SU-DHL-6 (cell line): ENCODE data around the gene ARMC12.

Experiments used
- H2AFZ ChIP-seq: fragments of 200-600 bp; sonication (generic); 2 replicates; pipeline ENCODE4 v1.6.1; 2014; ENCODE audit warnings: low read depth, mild to moderate bottlenecking, moderate library complexity, mixed read lengths, antibody characterized with exemption, low read length; ENCODE audit not compliant: severe bottlenecking
- H3F3A ChIP-seq: fragments of 200-600 bp; shearing (Covaris generic); 2 replicates; pipeline ENCODE4 v1.6.0; 2016; ENCODE audit warnings: antibody characterized with exemption, mild to moderate bottlenecking; ENCODE audit not compliant: insufficient read depth
- H3K27ac ChIP-seq: fragments of 200-600 bp; sonication (generic); 2 replicates; pipeline ENCODE4 v1.5.1; 2016; ENCODE audit warnings: low read depth, mild to moderate bottlenecking, low read length, moderate library complexity, mixed read lengths
- H3K27me3 ChIP-seq: fragments of 200-600 bp; sonication (generic), shearing (Covaris generic); 2 replicates; pipeline ENCODE4 v1.6.0; 2014; ENCODE audit warnings: mild to moderate bottlenecking, low read length
- H3K36me3 ChIP-seq: fragments of 200-600 bp; sonication (generic); 2 replicates; pipeline ENCODE4 v1.6.1; 2014; ENCODE audit warnings: mild to moderate bottlenecking, low read length, mixed read lengths
- H3K4me2 ChIP-seq: fragments of 300-600, 200-600 bp; shearing (Covaris generic), sonication (generic); 2 replicates; pipeline ENCODE4 v1.6.0; 2014; ENCODE audit warnings: low read length, low read depth, mild to moderate bottlenecking; ENCODE audit not compliant: poor library complexity, severe bottlenecking
- H3K4me3 ChIP-seq: fragments of 200-600 bp; sonication (generic); 2 replicates; pipeline ENCODE4 v1.5.1; 2014; ENCODE audit warnings: antibody characterized with exemption, low read length, mild to moderate bottlenecking, mixed read lengths; ENCODE audit not compliant: insufficient read depth, poor library complexity, severe bottlenecking
- H3K79me2 ChIP-seq: fragments of 200-600 bp; sonication (generic); 2 replicates; pipeline ENCODE4 v1.6.1; 2014; ENCODE audit warnings: mild to moderate bottlenecking, low read length, moderate library complexity; ENCODE audit not compliant: insufficient read depth
- H3K9ac ChIP-seq: fragments of 200-600 bp; sonication (generic); 2 replicates; pipeline ENCODE4 v1.7.0; 2014; ENCODE audit warnings: mild to moderate bottlenecking, low read length
- H3K9me2 ChIP-seq: fragments of 200-600 bp; sonication (generic); replicated peaks from 2 replicates; pipeline ENCODE4 v1.6.1; 2014; ENCODE audit warnings: low read length; ENCODE audit not compliant: insufficient read depth
- H3K9me3 ChIP-seq: fragments of 200-600 bp; sonication (generic); 2 replicates; pipeline ENCODE4 v1.6.1; 2014; ENCODE audit warnings: low read length, mixed read lengths; ENCODE audit not compliant: insufficient read depth
- H4K20me1 ChIP-seq: fragments of 200-600 bp; sonication (generic); 2 replicates; pipeline ENCODE4 v1.6.1; 2014; ENCODE audit warnings: low read depth, mild to moderate bottlenecking, antibody characterized with exemption, low read length, moderate library complexity, mixed read lengths
- EZH2phosphoT487 ChIP-seq: fragments of 200-600 bp; sonication (generic), shearing (Covaris generic); conservative IDR thresholded peaks from 2 replicates; pipeline ENCODE4 v1.6.1; 2018; ENCODE audit warnings: mild to moderate bottlenecking, antibody characterized with exemption, low read length, moderate library complexity, mixed read lengths
- TF ChIP-seq, protein P1 (sequence below): fragments of 200-600 bp; sonication (generic); IDR thresholded peaks from one replicate; pipeline ENCODE4 v1.5.1; 2017; ENCODE audit warnings: antibody characterized with exemption, mild to moderate bottlenecking, low read length, moderate library complexity; ENCODE audit not compliant: insufficient read depth, poor library complexity, severe bottlenecking

The ARMC12 gene

DNA sequence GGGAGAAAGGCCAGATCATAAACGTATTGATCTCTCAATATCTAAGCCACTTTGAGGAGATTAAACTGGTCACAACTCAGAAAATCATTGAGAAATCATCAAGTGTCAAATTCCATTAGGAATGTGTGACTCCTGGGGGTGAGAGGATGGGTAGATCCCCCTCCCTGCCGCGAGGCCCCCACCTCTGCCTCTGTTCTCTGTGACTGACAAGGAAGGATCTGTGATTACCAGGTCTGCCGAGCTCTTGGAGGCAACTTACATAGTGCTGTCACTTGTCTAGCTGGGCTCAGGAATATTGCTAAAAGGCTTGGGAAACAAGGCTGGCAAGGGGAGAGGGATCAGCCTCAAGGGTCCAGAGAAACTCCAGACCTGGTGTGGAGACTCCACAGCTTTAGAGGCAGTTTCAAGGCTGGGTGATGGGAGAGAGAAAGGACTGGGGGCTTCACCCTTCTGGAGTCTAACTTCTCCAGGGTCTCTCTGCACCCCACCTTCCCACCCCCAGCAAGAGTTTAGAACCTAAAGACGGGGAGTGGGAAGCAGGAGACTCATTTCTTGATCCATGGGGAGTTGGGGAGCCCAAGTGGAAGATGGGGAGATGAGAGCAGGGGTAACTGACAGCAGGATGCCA is 11.6 kb upstream of the ARMC12 start:
- Histone ChIP-seq H3K79me2 (no peaks in the 10 kb centered on the region), H3K9me2 (no peaks in the 10 kb centered on the region), H3K36me3 (no peaks in the 10 kb centered on the region), H4K20me1 (no peaks in the 10 kb centered on the region), H3K9ac (no peak overlapping the region), H3K4me3 (no peak overlapping the region), H3K9me3 (no peaks in the 10 kb centered on the region), H3K27me3 (no peaks in the 10 kb centered on the region), H3F3A (peaks cover 37% of the 10 kb centered on the region), H2AFZ (no peak overlapping the region), H3K4me2 (no peak overlapping the region), H3K27ac (no peak overlapping the region)
- TF ChIP-seq, protein P1, sequence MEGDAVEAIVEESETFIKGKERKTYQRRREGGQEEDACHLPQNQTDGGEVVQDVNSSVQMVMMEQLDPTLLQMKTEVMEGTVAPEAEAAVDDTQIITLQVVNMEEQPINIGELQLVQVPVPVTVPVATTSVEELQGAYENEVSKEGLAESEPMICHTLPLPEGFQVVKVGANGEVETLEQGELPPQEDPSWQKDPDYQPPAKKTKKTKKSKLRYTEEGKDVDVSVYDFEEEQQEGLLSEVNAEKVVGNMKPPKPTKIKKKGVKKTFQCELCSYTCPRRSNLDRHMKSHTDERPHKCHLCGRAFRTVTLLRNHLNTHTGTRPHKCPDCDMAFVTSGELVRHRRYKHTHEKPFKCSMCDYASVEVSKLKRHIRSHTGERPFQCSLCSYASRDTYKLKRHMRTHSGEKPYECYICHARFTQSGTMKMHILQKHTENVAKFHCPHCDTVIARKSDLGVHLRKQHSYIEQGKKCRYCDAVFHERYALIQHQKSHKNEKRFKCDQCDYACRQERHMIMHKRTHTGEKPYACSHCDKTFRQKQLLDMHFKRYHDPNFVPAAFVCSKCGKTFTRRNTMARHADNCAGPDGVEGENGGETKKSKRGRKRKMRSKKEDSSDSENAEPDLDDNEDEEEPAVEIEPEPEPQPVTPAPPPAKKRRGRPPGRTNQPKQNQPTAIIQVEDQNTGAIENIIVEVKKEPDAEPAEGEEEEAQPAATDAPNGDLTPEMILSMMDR, result no peak
- TF ChIP-seq EZH2phosphoT487, result no peak

DNA sequence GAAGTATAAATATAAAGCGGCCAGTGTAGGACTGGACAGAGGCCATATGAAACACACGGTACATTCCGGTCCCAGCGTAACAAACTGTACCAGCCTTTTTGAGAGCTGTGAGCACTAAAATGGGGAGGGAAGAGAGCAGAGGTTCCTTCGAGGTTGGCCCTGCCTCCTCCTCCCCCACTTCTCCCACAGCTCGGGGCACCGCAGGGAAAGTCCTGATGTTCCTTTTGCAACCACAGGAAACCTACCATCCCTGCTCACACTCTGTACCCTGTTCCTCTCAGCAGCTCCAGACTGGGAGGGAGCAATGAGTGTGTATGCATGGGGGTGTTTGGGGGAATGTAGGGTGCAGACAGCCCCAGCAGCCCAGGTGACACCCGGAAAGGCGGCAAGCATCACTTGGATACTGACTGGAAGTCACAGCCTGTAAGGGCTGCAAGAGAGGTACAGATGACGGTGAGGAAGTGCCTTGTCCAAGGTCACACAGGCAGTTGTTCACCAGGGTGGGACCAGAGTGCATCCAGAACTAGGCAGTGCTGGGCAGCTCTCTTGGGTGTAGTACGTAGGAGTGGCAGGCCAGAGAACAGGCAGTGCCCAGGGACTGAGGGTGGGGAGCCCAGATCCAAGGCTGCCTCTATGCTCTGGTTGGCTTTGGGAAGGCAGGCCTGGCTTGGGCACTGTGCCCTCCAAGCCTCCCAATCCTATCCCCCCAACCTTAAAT is 11.0 kb upstream of the ARMC12 start:
- Histone ChIP-seq H3K9ac (no peak overlapping the region), H3K27ac (no peak overlapping the region)

DNA sequence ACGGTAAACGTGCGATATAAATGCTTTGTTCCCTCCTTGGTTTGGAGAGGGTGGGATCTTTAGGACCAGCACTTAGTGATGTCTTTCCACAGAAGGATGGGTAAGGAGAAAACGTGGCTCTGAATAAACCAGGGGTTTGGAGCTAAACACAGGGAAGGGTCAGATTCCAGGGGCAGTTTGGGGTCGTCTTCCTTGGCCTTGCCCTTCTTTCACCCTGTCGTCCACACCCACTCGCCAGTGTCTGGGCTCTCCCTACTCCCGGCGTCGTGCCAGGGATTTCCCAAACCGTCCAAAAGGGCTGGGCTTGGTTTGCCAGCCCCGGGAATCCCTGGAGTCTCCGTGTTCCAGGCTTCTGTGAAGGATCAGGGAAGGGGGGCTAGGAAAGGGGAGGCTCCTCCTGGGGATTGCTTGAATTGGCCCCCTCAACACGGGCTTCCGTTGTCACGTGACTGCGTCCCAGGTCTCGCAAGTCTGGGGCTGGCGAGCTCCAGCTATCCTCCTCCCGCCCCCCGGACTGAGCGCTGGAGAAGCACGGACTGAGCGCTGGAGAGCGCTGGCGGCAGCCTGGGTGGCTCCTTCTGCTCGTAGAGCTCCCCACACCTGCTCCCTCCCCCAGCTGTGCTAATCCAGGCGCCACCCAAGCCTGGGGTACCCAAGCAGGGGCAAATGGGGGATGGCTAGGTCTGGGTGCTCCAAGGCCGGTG is 9.4 kb upstream of the ARMC12 start:
- peak overlapping the region; percentile 80 for H2AFZ ChIP-seq
- peak overlapping the region; percentile 76 for H3K9ac ChIP-seq

More for the DNA sequence above, 11.0 kb upstream of the ARMC12 start:
- no peak overlapping the region for H3K4me3 ChIP-seq
- no peak overlapping the region for H2AFZ ChIP-seq
- H3K9me3 ChIP-seq, result no peaks in the 10 kb centered on the region
- peaks cover 44% of the 10 kb centered on the region for H3F3A ChIP-seq
- H3K27me3 ChIP-seq, result no peaks in the 10 kb centered on the region
- no peaks in the 10 kb centered on the region for H3K79me2 ChIP-seq
- no peak overlapping the region for H3K4me2 ChIP-seq
- H3K9me2 ChIP-seq, result no peaks in the 10 kb centered on the region
- no peak for TF ChIP-seq EZH2phosphoT487
- TF ChIP-seq, protein P1, result no peak
- no peaks in the 10 kb centered on the region for H3K36me3 ChIP-seq
- H4K20me1 ChIP-seq, result no peaks in the 10 kb centered on the region

More for the DNA sequence above, 9.4 kb upstream of the ARMC12 start:
- peak overlapping the region; percentile 58 for H3K4me3 ChIP-seq
- H3K27ac ChIP-seq, result peak overlapping the region; percentile 93
- H3K36me3 ChIP-seq, result no peaks in the 10 kb centered on the region
- no peaks in the 10 kb centered on the region for H3K9me2 ChIP-seq
- H3K79me2 ChIP-seq, result no peaks in the 10 kb centered on the region
- no peaks in the 10 kb centered on the region for H3K27me3 ChIP-seq
- H3K9me3 ChIP-seq, result no peaks in the 10 kb centered on the region
- no peaks in the 10 kb centered on the region for H4K20me1 ChIP-seq
- H3K4me2 ChIP-seq, result peak overlapping the region; percentile 78
- TF ChIP-seq EZH2phosphoT487, result no peak
- TF ChIP-seq, protein P1, result no peak
- peaks cover 51% of the 10 kb centered on the region for H3F3A ChIP-seq
